ENCODE data around the gene MUC5AC.

- TF ChIP-seq PKNOX1 (IDR thresholded peaks at IDR 0.05) (no peak), NFRKB (IDR thresholded peaks at IDR 0.05) (no peak), FOXM1 (IDR thresholded peaks at IDR 0.05; ENCODE audit: borderline replicate concordance) (no peak), FOXK2 (IDR thresholded peaks at IDR 0.05) (no peak), TARDBP (IDR thresholded peaks at IDR 0.05) (no peak), HDGF (IDR thresholded peaks at IDR 0.05; ENCODE audit: borderline replicate concordance) (no peak), FOXA1 (IDR thresholded peaks at IDR 0.05) (no peak), SUZ12 (IDR thresholded peaks at IDR 0.05) (no peak), BHLHE40 (IDR thresholded peaks at IDR 0.05; ENCODE audit: borderline replicate concordance) (no peak), SP1 (IDR thresholded peaks at IDR 0.05) (no peak), ZNF384 (IDR thresholded peaks at IDR 0.05) (no peak), ELF4 (IDR thresholded peaks at IDR 0.05) (no peak)
Measured at GRCh38 chr11:1230456-1231395, 73.0 kb downstream of the MUC5AC start.

All from HEK293T (cell line).